Measurements from ENCODE around the gene ZNF608. TPM values are rescaled to one million over a fixed set of nuclear protein-coding genes. Genes with fewer than 3 reads are reported as not detected.
A peak's percentile ranks its signal among the peaks of the same experiment; 100 is the strongest.

The ZNF608 gene
- total RNA-seq, 2 donors from 2014 or later: 138 to 140 TPM

DNA sequence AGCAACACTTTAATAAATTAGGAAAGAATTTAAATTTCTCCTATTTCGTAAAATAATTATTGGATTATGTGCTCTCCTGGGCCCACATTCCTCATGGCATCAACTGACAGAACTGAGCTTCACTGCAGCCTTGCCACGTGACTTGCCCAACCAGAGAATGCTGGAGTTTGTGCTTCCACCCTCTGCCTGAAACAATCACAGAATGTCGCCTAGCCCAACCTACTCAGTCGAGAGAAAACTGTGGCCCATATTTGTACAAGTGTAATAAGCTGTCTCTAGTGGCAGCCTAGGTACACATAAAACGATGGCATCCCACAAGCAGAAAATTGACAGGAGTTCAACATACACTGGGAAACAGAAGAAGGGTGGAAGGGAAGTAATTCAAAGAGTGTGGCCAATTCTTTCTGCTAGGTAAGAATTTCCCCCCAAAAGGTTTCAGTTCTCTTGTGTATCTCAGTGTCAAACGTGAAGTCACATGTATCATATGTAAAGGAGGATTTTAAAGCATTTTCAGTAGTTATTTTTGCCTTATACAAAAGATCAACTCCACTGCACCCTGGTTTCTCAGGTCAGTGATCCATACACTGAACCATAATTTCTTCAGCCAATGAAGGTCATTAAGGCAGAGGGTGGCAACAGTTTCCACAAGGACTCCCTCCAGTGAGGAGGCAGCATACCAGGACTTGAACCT, 41.7 kb downstream of the ZNF608 start:
- Histone ChIP-seq H3K27ac (ENCODE audit: low read depth, low read length) (no peak overlapping the region), H3K9me3 (ENCODE audit: control insufficient read depth, low read length) (no peaks in the 10 kb centered on the region), H3K27me3 (ENCODE audit: control insufficient read depth, insufficient read depth, low read length, poor library complexity, severe bottlenecking) (no peaks in the 10 kb centered on the region), H3K36me3 (ENCODE audit: control insufficient read depth, insufficient read depth, low read length) (peaks cover 20% of the 10 kb centered on the region), H3K4me1 (ENCODE audit: control insufficient read depth, insufficient read depth, low read length) (peaks cover 42% of the 10 kb centered on the region), H3K4me3 (ENCODE audit: low read length) (no peak overlapping the region), H3K9ac (ENCODE audit: extremely low read depth, low read length, poor library complexity, severe bottlenecking) (no peak overlapping the region)
- no peaks in the 10 kb centered on the region for H3K9me3 Mint-ChIP-seq
- WGBS, 2 experiments (ENCODE audit: insufficient coverage in 1 of 2, insufficient read length in 1 of 2): 92 to 94% methylated on average over 3 to 6 of the region's 6 CpGs
- no peak for DNase-seq
- H3K4me3 Mint-ChIP-seq: no peak overlapping the region
- H3K27ac Mint-ChIP-seq: no peak overlapping the region
- H3K36me3 Mint-ChIP-seq (ENCODE audit: low read depth): peaks cover 18% of the 10 kb centered on the region
- peaks cover 92% of the 10 kb centered on the region for H3K4me1 Mint-ChIP-seq
- TF ChIP-seq, protein P1, sequence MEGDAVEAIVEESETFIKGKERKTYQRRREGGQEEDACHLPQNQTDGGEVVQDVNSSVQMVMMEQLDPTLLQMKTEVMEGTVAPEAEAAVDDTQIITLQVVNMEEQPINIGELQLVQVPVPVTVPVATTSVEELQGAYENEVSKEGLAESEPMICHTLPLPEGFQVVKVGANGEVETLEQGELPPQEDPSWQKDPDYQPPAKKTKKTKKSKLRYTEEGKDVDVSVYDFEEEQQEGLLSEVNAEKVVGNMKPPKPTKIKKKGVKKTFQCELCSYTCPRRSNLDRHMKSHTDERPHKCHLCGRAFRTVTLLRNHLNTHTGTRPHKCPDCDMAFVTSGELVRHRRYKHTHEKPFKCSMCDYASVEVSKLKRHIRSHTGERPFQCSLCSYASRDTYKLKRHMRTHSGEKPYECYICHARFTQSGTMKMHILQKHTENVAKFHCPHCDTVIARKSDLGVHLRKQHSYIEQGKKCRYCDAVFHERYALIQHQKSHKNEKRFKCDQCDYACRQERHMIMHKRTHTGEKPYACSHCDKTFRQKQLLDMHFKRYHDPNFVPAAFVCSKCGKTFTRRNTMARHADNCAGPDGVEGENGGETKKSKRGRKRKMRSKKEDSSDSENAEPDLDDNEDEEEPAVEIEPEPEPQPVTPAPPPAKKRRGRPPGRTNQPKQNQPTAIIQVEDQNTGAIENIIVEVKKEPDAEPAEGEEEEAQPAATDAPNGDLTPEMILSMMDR (conservative IDR thresholded peaks at IDR 0.05): no peak
- no peaks in the 10 kb centered on the region for H3K27me3 Mint-ChIP-seq (ENCODE audit: insufficient read depth)

DNA sequence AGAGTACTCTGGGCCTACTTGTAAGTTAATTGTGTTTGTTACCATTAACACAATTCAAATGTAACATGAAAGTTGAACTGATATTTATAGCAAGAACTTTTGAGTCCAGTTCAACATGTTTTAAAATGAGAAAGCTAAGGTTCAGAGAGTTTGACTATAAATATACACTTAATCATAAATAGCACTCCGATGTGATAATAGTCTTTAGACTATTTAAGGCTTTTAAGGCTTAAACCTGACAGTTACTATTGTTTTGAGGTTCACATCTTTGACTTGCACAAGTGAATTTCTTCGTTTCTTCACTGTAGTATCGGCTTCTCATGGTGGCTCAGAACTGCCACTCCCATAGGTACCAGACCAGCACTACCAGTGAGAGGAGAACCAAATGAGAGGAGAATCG, 42.4 kb downstream of the ZNF608 start:
- TF ChIP-seq, protein P1 (conservative IDR thresholded peaks at IDR 0.05): no peak
- H3K27ac Mint-ChIP-seq: no peak overlapping the region
- H3K4me3 Mint-ChIP-seq: no peak overlapping the region
- H3K4me1 Mint-ChIP-seq: peaks cover 91% of the 10 kb centered on the region
- H3K4me1 ChIP-seq (ENCODE audit: control insufficient read depth, insufficient read depth, low read length): peaks cover 45% of the 10 kb centered on the region
- peaks cover 27% of the 10 kb centered on the region for H3K36me3 ChIP-seq (ENCODE audit: control insufficient read depth, insufficient read depth, low read length)
- peaks cover 22% of the 10 kb centered on the region for H3K36me3 Mint-ChIP-seq (ENCODE audit: low read depth)
- 93% methylated on average over 3 to 4 of the region's 4 CpGs for WGBS, 2 experiments (ENCODE audit: insufficient coverage in 1 of 2, insufficient read length in 1 of 2)
- no peaks in the 10 kb centered on the region for H3K9me3 ChIP-seq (ENCODE audit: control insufficient read depth, low read length)
- H3K4me3 ChIP-seq (ENCODE audit: low read length): no peak overlapping the region
- H3K27ac ChIP-seq (ENCODE audit: low read depth, low read length): no peak overlapping the region
- no peaks in the 10 kb centered on the region for H3K27me3 ChIP-seq (ENCODE audit: control insufficient read depth, insufficient read depth, low read length, poor library complexity, severe bottlenecking)
- DNase-seq: no peak
- no peak overlapping the region for H3K9ac ChIP-seq (ENCODE audit: extremely low read depth, low read length, poor library complexity, severe bottlenecking)
- no peaks in the 10 kb centered on the region for H3K27me3 Mint-ChIP-seq (ENCODE audit: insufficient read depth)
- H3K9me3 Mint-ChIP-seq: no peaks in the 10 kb centered on the region

DNA sequence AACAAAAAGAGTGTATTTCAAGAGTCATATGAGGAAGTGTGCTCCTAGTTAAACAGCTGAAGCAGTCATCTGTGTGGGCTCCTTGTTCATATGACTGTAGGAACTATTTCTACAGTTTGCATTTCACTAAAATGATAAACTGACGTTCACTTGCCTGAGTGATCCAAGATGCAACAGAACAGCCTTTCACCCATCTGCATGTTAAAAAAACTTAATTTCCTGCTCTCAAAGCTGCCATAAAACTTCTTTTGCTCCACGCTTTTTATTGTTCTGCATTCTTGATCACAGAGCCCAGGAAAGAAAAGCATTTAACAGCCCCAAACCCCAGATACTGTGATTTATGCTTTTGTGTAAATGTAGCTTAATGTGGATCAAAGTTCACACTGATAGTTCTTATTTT, 43.9 kb downstream of the ZNF608 start:
- Histone ChIP-seq H3K27me3 (ENCODE audit: control insufficient read depth, insufficient read depth, low read length, poor library complexity, severe bottlenecking) (no peaks in the 10 kb centered on the region), H3K4me3 (ENCODE audit: low read length) (no peak overlapping the region), H3K9me3 (ENCODE audit: control insufficient read depth, low read length) (no peaks in the 10 kb centered on the region), H3K9ac (ENCODE audit: extremely low read depth, low read length, poor library complexity, severe bottlenecking) (no peak overlapping the region), H3K27ac (ENCODE audit: low read depth, low read length) (peak overlapping the region; percentile 42), H3K36me3 (ENCODE audit: control insufficient read depth, insufficient read depth, low read length) (peaks cover 40% of the 10 kb centered on the region), H3K4me1 (ENCODE audit: control insufficient read depth, insufficient read depth, low read length) (peaks cover 45% of the 10 kb centered on the region)
- peak overlapping the region; percentile 10 for H3K27ac Mint-ChIP-seq
- DNase-seq: no peak
- peaks cover 94% of the 10 kb centered on the region for H3K4me1 Mint-ChIP-seq
- TF ChIP-seq, protein P1 (conservative IDR thresholded peaks at IDR 0.05): no peak
- H3K9me3 Mint-ChIP-seq: no peaks in the 10 kb centered on the region
- WGBS, 2 experiments (ENCODE audit: insufficient coverage in 1 of 2, insufficient read length in 1 of 2): 83 to 86% methylated on average over 1 to 2 of the region's 2 CpGs
- no peaks in the 10 kb centered on the region for H3K27me3 Mint-ChIP-seq (ENCODE audit: insufficient read depth)
- no peak overlapping the region for H3K4me3 Mint-ChIP-seq
- H3K36me3 Mint-ChIP-seq (ENCODE audit: low read depth): peaks cover 29% of the 10 kb centered on the region
